RWPE1 (cell line): ENCODE data around the gene ATP6V0E2.

ENCODE experiments used
- CTCF ChIA-PET: fragments of 350-600 bp; sonication (Branson Sonifier 250); formaldehyde crosslinking; extraction: SDS; loops from one replicate; lab custom pipeline; 2021; lab: Yijun Ruan, JAX
- POLR2A ChIA-PET: fragments of 400-600 bp; formaldehyde crosslinking; extraction: SDS; loops from one replicate; lab custom pipeline; 2020; ENCODE audit warnings: antibody characterized with exemption; ENCODE audit not compliant: low non-redundant PET; lab: Yijun Ruan, JAX
- DNase-seq: peaks from one replicate; pipeline ENCODE4 v3.0.0; 2012; ENCODE audit warnings: low spot score
- H3K27ac ChIP-seq: fragments of 450-650 bp; 2 replicates; pipeline ENCODE4 v1.5.1; 2017
- TF ChIP-seq, protein P1 (sequence below): fragments of 450-650 bp; conservative IDR thresholded peaks from 2 replicates; pipeline ENCODE4 v1.5.1; 2017; ENCODE audit warnings: low read depth, mild to moderate bottlenecking

ATP6V0E2 gene

DNA sequence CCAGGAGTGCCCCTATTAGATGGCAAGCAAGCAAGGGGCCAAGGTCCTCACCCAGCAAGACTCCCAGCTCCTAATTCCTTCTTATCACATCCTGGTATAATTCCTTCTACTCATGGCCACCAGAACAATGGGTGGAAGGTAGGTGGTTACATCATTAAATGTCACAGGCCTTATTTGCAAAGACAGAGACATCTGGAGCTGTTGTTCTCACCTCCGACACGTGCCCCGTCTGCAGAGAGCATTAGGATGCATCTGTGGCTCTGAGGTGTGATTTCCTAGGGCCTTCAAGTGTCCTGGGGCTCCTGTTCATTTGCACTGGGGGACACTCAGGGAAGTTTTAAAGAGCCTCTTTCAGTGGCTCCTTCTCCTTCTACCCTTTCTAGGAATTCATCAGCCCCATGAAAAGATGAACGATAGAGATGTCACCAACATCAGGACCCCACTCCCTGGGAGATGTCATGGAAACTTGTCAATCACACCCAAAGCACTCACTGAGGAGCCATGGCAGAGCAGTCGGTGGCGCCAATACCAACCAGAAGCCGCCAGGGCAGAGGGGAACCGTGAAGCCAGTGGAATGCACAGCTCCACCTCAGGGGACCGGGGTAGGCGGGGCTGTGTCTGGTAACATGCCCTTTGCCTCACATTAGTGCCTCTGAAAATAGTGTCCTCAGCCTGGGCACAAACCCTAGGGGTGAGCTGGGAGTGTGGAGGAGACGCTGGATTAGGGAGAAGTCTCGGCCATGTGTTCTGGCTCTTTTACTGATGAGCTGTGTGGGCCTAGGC lies 2.9 kb upstream of the ATP6V0E2 start:
- no peak overlapping the region for H3K27ac ChIP-seq
- TF ChIP-seq, protein P1, sequence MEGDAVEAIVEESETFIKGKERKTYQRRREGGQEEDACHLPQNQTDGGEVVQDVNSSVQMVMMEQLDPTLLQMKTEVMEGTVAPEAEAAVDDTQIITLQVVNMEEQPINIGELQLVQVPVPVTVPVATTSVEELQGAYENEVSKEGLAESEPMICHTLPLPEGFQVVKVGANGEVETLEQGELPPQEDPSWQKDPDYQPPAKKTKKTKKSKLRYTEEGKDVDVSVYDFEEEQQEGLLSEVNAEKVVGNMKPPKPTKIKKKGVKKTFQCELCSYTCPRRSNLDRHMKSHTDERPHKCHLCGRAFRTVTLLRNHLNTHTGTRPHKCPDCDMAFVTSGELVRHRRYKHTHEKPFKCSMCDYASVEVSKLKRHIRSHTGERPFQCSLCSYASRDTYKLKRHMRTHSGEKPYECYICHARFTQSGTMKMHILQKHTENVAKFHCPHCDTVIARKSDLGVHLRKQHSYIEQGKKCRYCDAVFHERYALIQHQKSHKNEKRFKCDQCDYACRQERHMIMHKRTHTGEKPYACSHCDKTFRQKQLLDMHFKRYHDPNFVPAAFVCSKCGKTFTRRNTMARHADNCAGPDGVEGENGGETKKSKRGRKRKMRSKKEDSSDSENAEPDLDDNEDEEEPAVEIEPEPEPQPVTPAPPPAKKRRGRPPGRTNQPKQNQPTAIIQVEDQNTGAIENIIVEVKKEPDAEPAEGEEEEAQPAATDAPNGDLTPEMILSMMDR: no peak
- DNase-seq: no peak
- ChIA-PET CTCF (interaction anchor here (0.7 kb wide), 1 partner anchor 129 kb away, joined by 3 read pairs; no protein-coding TSS in a partner anchor), POLR2A (no interaction called here)

DNA sequence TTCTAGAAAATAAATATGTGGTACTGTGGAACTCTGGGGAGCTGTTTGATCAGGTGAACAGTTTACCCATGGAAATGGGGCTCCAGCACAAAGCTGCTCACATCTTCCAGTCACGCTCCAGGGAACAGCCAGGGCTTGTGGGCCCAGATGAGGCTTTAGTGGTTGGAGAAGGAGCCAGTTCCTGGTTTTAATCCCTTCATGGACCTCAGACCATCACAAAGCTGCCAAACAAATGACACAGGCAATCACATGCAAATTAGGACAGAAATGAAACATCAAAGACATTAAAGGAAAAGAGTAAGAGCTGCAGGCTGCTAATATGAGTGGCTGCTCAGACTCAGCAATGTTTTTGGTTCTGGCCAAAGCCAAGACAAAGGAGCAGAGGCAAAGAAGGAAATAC lies 2.2 kb upstream of the ATP6V0E2 start:
- CTCF ChIA-PET: interaction anchor here (0.6 to 0.7 kb wide), 2 partner anchors 130 to 1375 kb away, joined by 3 read pairs; no protein-coding TSS in a partner anchor

DNA sequence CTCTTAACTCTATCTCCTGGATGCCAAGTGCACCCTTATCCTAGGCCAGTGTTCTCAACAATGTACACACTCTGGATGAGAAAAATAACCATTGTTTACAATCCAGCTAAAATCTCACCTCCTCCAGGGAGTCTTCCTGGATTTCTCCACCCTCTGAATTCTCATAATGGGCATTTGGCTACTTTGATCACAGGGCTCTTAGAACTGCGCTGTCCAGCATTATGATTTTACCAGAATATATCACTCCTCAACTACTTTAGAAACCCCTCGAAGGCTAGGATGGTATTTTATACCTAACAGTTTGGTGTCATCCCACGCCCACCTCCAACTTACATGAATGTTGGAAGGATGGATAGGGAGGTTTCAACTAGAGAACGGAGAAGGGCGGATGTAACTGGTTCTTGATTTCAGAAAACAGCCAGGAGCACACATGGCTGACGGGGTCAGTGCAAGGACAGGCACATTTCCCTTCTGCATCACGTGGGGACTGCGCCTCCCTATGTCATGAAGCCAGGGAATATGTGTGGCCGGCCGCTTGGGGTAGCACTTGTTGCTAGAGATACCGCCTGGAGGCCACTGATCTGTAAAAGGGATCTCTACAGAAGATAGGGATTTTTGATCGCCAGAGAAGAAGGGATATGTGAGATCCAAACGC lies 1.2 kb upstream of the ATP6V0E2 start:
- CTCF ChIA-PET: interaction anchor here (0.6 kb wide), 1 partner anchor 1374 kb away, joined by 3 read pairs; no protein-coding TSS in a partner anchor
- peak; percentile 66 for DNase-seq
- POLR2A ChIA-PET: interaction anchor here (0.7 kb wide), 1 partner anchor 13 kb away, joined by 6 read pairs; no protein-coding TSS in a partner anchor
- peak overlapping the region; percentile 75 for H3K27ac ChIP-seq
- TF ChIP-seq, protein P1: peak; percentile 42

More for the DNA sequence above, 2.2 kb upstream of the ATP6V0E2 start:
- TF ChIP-seq, protein P1: no peak
- POLR2A ChIA-PET: interaction anchor here (0.6 kb wide), 1 partner anchor 992 kb away, joined by 4 read pairs; no protein-coding TSS in a partner anchor
- no peak overlapping the region for H3K27ac ChIP-seq
- no peak for DNase-seq

DNA sequence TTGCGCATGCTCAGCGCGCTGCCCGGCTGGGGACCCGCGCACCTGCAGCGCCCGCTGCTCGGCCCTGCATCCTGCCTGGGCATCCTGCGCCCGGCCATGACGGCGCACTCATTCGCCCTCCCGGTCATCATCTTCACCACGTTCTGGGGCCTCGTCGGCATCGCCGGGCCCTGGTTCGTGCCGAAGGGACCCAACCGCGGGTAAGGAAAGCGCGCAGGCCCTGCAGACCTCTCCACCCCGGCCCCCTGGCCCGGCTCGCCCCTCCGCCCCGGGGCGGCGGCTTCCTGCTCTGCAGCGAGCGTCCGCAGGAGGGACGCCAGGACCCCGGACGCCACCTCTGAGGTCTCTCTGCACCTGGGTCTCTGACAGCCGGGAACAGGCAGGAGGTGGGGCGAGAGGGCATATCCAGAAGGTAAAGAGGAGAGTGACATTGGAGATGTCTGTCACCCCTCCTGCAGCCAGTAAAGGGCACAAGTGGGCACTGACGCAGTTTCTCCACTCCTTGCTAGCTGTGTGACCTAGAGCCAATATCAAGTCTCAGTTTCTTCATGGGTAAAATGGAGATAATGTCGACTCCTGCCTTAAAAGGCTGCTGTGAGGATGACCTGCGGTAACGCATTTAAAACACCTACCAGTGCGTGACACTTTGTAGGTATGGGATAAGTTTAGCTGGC lies 338 bp downstream of the ATP6V0E2 start:
- ChIA-PET POLR2A (no interaction called here), CTCF (no interaction called here)
- TF ChIP-seq, protein P1: no peak
- no peak overlapping the region; the same call in 1 of the 2 replicates for H3K27ac ChIP-seq
- no peak for DNase-seq

DNA sequence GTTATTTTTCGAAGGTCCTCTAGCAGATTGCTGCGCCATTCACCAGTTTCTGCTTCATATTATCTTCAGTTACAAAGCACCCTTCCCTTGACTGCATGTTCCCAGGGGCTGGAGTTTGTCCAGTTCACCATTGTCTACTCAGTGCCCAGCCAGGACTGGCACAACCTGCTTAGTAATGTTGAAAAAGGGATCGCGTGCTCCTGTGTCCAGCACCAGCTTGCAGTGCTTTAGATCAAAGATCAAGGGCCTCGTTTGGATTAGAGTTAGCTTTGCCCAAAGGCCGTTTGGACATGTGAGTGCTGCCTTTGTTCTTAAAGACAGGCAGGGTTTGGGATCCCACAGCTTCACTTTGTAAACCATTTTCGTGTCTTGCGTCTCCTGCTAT lies 867 bp downstream of the ATP6V0E2 start:
- no peak overlapping the region for H3K27ac ChIP-seq
- no peak for DNase-seq
- POLR2A ChIA-PET: interaction anchor here (0.7 kb wide), 1 partner anchor 77 kb away, joined by 3 read pairs; no protein-coding TSS in a partner anchor
- TF ChIP-seq, protein P1: no peak
- CTCF ChIA-PET: interaction anchor here (0.9 kb wide), 1 partner anchor 68 kb away, joined by 3 read pairs; no protein-coding TSS in a partner anchor

DNA sequence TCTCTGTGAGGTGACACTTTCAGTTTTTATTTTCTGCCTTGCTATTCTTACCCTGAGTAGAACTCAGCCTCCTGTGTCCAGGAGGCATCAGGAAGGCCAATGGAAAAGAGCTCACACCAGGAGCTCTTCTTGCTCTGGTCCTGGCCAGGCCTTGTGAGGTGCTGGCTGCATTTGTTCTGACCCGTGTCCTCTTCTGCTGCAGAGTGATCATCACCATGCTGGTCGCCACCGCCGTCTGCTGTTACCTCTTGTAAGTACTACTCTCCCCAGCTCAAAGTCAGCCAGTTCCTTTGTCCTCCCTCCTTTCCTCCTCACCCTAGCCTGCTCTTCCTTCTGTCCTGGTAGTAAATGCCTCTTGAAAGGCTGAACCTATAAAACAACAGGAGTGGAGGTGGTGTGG lies 1.6 kb downstream of the ATP6V0E2 start:
- ChIA-PET POLR2A (interaction anchor here (0.7 kb wide), 1 partner anchor 78 kb away, joined by 3 read pairs; no protein-coding TSS in a partner anchor), CTCF (interaction anchor here (0.9 kb wide), 1 partner anchor 68 kb away, joined by 3 read pairs; no protein-coding TSS in a partner anchor)
- TF ChIP-seq, protein P1: no peak
- DNase-seq: no peak
- H3K27ac ChIP-seq: no peak overlapping the region
